Left hindlimb (tissue), 1 donor: Measurements from ENCODE around the gene NOX1.

ENCODE experiments used
- DNase-seq: peaks from one replicate; pipeline ENCODE4 v3.0.0-alpha.2; 2018

NOX1 gene

GRCh38 chrX:100874325-100874724, at the start of gene NOX1:
NOX1 (minus strand) TSS chrX:100874359; CDS start chrX:100874139, 220 bp downstream.
- DNase-seq = no peak

GRCh38 chrX:100915562-100915961, 41.4 kb upstream of the NOX1 start:
- no peak for DNase-seq

GRCh38 chrX:100913111-100913510, 39.0 kb upstream of the NOX1 start:
- DNase-seq = no peak

GRCh38 chrX:100911731-100912130, 37.6 kb upstream of the NOX1 start:
- DNase-seq = no peak

GRCh38 chrX:100905620-100906019, 31.5 kb upstream of the NOX1 start:
- no peak for DNase-seq

- no peak for DNase-seq
Observed at GRCh38 chrX:100904433-100904832, 30.3 kb upstream of the NOX1 start.

- DNase-seq = no peak
Observed at GRCh38 chrX:100895365-100896075, 21.4 kb upstream of the NOX1 start.

GRCh38 chrX:100883654-100884053, 9.5 kb upstream of the NOX1 start:
- DNase-seq = no peak

- DNase-seq = no peak
Observed at GRCh38 chrX:100880368-100880767, 6.2 kb upstream of the NOX1 start.

GRCh38 chrX:100871594-100872560, 2.3 kb downstream of the NOX1 start:
- no peak for DNase-seq

GRCh38 chrX:100870527-100870926, 3.6 kb downstream of the NOX1 start:
- DNase-seq = no peak

- DNase-seq = no peak
Observed at GRCh38 chrX:100868273-100868672, 5.9 kb downstream of the NOX1 start.

- DNase-seq = no peak
Observed at GRCh38 chrX:100864657-100865391, 9.3 kb downstream of the NOX1 start.

GRCh38 chrX:100863326-100863864, 10.8 kb downstream of the NOX1 start:
- no peak for DNase-seq

GRCh38 chrX:100852810-100853209, 21.3 kb downstream of the NOX1 start:
- DNase-seq = no peak

- DNase-seq = no peak
Observed at GRCh38 chrX:100850317-100850716, 23.8 kb downstream of the NOX1 start.

GRCh38 chrX:100831219-100831946, 42.8 kb downstream of the NOX1 start:
- DNase-seq = no peak

GRCh38 chrX:100830547-100830946, 43.6 kb downstream of the NOX1 start:
- DNase-seq = no peak

GRCh38 chrX:100830143-100830542, 44.0 kb downstream of the NOX1 start:
- DNase-seq = no peak

GRCh38 chrX:100829730-100830129, 44.4 kb downstream of the NOX1 start:
- DNase-seq = no peak

GRCh38 chrX:100819837-100820666, 54.1 kb downstream of the NOX1 start, which contains the start of gene CSTF2:
CSTF2 (plus strand) TSS chrX:100820391; CDS start chrX:100820417, 26 bp downstream.
- DNase-seq = peak; percentile 86
